Stomach (tissue), 4 donors: Measurements from ENCODE around the gene ATF3.

Source experiments
- POLR2A ChIP-seq, 4 donors: fragments of 450-650 bp; IDR thresholded peaks; one replicate each; pipeline ENCODE4 v1.6.1; 2016; ENCODE audit warnings: antibody characterized with exemption in 4 of 4, control low read depth in 2 of 4, mild to moderate bottlenecking in 1 of 4, moderate library complexity in 1 of 4
- POLR2AphosphoS5 ChIP-seq, 3 donors: sonication (generic); formaldehyde crosslinking; IDR thresholded peaks; one replicate each; pipeline ENCODE4 v1.6.1; 2016; ENCODE audit warnings: antibody characterized with exemption in 3 of 3
- TF ChIP-seq, protein P1 (sequence below), 7 experiments: fragments of 450-650 bp in 4 of 7; fragments of 200-600 bp in 3 of 7; sonication (generic) in 3 of 7; IDR thresholded peaks; one replicate each; pipeline ENCODE4 v1.5.1; 2016 to 2019; ENCODE audit warnings: antibody characterized with exemption in 7 of 7, control low read depth in 2 of 7, mild to moderate bottlenecking in 1 of 7

- TF ChIP-seq, protein P1, sequence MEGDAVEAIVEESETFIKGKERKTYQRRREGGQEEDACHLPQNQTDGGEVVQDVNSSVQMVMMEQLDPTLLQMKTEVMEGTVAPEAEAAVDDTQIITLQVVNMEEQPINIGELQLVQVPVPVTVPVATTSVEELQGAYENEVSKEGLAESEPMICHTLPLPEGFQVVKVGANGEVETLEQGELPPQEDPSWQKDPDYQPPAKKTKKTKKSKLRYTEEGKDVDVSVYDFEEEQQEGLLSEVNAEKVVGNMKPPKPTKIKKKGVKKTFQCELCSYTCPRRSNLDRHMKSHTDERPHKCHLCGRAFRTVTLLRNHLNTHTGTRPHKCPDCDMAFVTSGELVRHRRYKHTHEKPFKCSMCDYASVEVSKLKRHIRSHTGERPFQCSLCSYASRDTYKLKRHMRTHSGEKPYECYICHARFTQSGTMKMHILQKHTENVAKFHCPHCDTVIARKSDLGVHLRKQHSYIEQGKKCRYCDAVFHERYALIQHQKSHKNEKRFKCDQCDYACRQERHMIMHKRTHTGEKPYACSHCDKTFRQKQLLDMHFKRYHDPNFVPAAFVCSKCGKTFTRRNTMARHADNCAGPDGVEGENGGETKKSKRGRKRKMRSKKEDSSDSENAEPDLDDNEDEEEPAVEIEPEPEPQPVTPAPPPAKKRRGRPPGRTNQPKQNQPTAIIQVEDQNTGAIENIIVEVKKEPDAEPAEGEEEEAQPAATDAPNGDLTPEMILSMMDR (IDR thresholded peaks at IDR 0.05): no peak
- TF ChIP-seq POLR2A (IDR thresholded peaks at IDR 0.05) (no peak), POLR2AphosphoS5 (IDR thresholded peaks at IDR 0.05) (no peak)
Observed at GRCh38 chr1:212666116-212666775, 57.7 kb downstream of the ATF3 start.
